Progenitor cell of endocrine pancreas (in vitro differentiated cells): ENCODE results near the gene RALGPS1. TPM values are rescaled to one million over a fixed set of nuclear protein-coding genes. Genes with fewer than 3 reads are reported as not detected.

ENCODE experiments used
- DNase-seq: peaks from one replicate; pipeline ENCODE4 v3.0.0; 2021; ENCODE audit warnings: low spot score; ENCODE audit not compliant: unreplicated experiment
- H3K27ac Mint-ChIP-seq: 2 replicates; pipeline ENCODE4 v1.8.0; 2021; ENCODE audit warnings: mild to moderate bottlenecking, moderate library complexity, mixed read lengths
- H3K27me3 Mint-ChIP-seq: 2 replicates; pipeline ENCODE4 v1.8.0; 2021; ENCODE audit warnings: mixed read lengths
- H3K36me3 Mint-ChIP-seq: 2 replicates; pipeline ENCODE4 v1.8.0; 2022; ENCODE audit warnings: mixed read lengths; ENCODE audit not compliant: insufficient read depth
- H3K4me1 Mint-ChIP-seq: 2 replicates; pipeline ENCODE4 v1.8.0; 2021; ENCODE audit warnings: low read depth, mixed read lengths
- H3K4me3 Mint-ChIP-seq: 2 replicates; pipeline ENCODE4 v1.8.0; 2021; ENCODE audit warnings: low read depth, mild to moderate bottlenecking, moderate library complexity, mixed read lengths
- H3K9me3 Mint-ChIP-seq: 2 replicates; pipeline ENCODE4 v1.8.0; 2021; ENCODE audit warnings: low read depth, mixed read lengths
- total RNA-seq: library from RNA; stranded (reverse); gene quantifications from 2 replicates; pipeline ENCODE4 v1.2.1, GENCODE V29; 2021
- TF ChIP-seq, protein P1 (sequence below): fragments of 200-600 bp; sonication (generic); IDR thresholded peaks from one replicate; pipeline ENCODE4 v1.5.0; 2021; ENCODE audit warnings: antibody characterized with exemption, mild to moderate bottlenecking; ENCODE audit not compliant: unreplicated experiment

Gene RALGPS1
- total RNA-seq, 1 donor from 2014 or later = 39.2 TPM

DNA sequence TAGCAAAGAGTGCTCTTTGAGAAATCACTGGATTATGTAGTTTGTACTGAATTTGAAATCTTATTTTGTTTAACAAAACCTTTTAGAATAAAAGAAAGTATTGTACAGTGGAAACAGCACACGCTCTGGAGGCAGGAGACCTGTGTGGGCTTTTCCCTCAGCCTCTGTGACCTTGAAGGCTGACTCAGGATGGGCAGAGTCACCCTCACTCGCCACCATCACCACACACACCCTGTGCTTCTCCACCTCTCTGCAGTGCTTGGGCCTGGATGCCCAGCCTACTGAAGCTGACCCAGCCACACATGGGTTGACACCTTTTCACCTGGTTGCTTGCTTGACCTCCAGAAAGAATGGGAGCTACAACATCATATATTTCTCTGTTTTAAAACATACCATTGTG is 188.2 kb downstream of the RALGPS1 start:
- Mint-ChIP-seq H3K4me1 (peaks cover 1% of the 10 kb centered on the region), H3K27ac (no peak overlapping the region), H3K9me3 (no peaks in the 10 kb centered on the region), H3K4me3 (no peak overlapping the region), H3K36me3 (no peaks in the 10 kb centered on the region), H3K27me3 (no peaks in the 10 kb centered on the region)
- TF ChIP-seq, protein P1, sequence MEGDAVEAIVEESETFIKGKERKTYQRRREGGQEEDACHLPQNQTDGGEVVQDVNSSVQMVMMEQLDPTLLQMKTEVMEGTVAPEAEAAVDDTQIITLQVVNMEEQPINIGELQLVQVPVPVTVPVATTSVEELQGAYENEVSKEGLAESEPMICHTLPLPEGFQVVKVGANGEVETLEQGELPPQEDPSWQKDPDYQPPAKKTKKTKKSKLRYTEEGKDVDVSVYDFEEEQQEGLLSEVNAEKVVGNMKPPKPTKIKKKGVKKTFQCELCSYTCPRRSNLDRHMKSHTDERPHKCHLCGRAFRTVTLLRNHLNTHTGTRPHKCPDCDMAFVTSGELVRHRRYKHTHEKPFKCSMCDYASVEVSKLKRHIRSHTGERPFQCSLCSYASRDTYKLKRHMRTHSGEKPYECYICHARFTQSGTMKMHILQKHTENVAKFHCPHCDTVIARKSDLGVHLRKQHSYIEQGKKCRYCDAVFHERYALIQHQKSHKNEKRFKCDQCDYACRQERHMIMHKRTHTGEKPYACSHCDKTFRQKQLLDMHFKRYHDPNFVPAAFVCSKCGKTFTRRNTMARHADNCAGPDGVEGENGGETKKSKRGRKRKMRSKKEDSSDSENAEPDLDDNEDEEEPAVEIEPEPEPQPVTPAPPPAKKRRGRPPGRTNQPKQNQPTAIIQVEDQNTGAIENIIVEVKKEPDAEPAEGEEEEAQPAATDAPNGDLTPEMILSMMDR = no peak
- DNase-seq = no peak

DNA sequence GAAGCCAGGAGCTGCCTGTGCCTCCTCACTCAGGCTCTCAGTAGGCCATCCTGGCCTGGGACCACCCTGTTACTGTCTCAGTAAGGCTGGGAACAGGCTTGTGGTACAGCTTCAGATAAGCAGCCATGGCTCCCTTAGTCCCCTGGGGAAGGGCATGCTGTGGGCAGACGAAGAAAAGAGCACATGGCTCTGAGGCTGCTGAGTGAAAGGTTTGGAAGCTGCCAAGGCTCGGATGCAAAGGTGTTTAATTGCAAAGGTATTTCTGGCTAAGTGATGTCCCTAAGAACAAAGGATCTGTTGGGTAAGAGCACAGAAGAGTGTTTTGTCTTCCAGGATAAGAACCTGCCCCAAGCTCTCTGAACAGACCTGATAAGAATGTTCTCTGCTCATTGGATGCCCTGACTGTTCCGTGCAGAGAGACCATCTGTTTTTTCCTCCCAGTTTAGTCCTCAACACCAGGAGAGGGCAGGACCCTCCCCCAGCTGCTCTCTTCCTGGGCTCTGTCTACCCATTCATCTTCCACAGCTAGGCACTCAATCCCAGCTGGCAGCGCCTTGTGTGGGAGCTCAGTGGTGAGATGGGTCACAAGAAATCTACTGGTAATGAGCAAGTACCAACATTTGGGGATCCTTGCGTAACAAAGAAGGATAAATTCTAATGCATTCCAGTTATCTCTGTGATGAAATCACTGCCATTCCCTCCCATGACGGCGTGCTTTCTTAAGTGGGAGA is 190.2 kb downstream of the RALGPS1 start:
- H3K36me3 Mint-ChIP-seq = peaks cover 1% of the 10 kb centered on the region
- no peaks in the 10 kb centered on the region for H3K27me3 Mint-ChIP-seq
- peaks cover 3% of the 10 kb centered on the region for H3K4me1 Mint-ChIP-seq
- TF ChIP-seq, protein P1 = no peak
- peak overlapping the region; percentile 25 for H3K27ac Mint-ChIP-seq
- no peak overlapping the region for H3K4me3 Mint-ChIP-seq
- DNase-seq = no peak
- H3K9me3 Mint-ChIP-seq = no peaks in the 10 kb centered on the region

DNA sequence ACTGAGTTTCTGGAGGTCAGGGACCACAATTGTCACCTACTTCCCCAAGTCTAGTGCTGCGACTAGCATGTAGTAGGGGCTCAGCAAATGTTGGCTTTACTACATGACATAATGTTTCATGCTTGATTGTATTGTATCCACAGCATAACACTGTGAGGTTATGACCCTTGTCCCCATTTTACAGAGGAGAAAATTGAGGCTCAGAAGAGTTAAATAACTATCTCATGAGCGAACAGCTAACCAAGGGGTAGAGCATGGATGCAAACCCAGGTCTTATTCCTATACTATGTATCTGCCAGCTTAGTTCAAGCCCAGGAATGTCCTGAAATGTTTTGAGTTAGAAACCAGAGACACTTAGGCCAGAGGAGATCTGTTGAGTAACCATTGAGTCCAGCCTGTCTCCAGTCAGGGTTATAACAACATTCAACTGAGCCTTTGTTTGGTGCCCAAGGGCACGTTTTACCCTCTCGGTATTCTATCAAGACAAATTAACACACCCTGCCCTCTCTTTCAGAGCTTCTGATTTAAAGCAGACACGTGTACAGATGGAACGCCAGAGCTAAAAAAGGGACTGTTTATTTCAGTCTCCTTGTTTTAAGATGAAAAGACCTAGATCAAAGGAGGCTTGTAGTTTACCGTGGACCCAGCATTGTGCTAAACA is 191.4 kb downstream of the RALGPS1 start:
- DNase-seq = no peak
- Mint-ChIP-seq H3K36me3 (peaks cover 4% of the 10 kb centered on the region), H3K27me3 (no peaks in the 10 kb centered on the region), H3K4me1 (peaks cover 3% of the 10 kb centered on the region), H3K9me3 (no peaks in the 10 kb centered on the region), H3K27ac (no peak overlapping the region), H3K4me3 (no peak overlapping the region)
- TF ChIP-seq, protein P1 = no peak

DNA sequence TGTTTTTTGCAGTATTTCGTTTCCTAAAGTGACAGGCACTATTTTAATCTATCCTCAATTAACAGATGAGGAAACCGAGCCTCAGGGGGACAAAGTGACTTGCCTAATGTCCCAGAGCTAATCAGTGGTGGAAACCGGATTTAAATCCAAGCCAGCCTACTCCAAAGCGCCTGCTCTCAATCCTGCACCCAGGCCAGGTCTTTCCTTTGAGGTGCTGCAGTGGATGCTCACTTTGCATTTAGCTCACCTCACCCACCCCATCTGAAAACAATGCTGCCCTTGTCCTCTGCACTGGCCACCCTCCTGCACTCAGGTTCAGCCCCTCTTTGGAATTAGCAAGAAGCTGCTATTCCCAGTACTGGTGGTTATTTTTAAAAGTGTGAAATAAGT is 191.9 kb downstream of the RALGPS1 start:
- TF ChIP-seq, protein P1 = no peak
- no peak overlapping the region for H3K4me3 Mint-ChIP-seq

DNA sequence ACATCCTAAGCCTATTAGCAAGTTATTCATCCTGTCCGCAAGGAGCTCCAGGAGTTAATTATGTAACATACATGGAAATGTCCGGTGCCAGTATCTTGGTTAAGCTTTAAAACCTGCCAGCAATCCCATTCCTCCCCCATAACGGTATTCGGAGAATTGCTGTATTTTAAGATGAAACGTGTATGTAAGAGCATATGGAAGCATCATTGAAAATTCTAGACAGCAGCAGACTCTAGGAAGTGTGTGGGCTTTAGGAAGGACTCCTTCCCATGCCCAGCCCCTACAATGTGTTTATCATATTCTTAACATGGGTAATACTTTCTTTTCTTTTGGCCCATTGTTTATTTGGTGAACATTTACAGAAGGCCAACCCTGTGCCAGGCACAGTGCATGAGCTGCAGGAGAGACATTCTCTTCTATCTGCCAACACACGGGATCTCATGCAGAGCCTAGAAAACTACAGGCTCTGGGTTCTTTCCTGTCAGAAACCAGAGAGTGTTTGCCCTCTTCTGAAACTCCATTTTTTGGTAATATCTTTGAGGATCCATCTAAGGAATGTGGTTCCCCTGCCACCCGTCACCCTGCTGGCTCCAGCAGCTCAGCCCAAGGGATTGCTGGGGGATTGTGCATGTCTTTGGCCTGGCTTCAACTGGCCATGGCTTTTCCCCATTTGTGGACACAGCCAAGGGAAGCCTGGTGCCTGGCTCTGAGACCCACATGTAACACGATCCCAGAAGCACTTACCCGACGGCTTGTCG is 192.8 kb downstream of the RALGPS1 start:
- no peaks in the 10 kb centered on the region for H3K9me3 Mint-ChIP-seq
- DNase-seq = no peak
- TF ChIP-seq, protein P1 = no peak
- H3K27me3 Mint-ChIP-seq = no peaks in the 10 kb centered on the region
- H3K4me1 Mint-ChIP-seq = peaks cover 6% of the 10 kb centered on the region
- no peak overlapping the region for H3K4me3 Mint-ChIP-seq
- H3K36me3 Mint-ChIP-seq = peaks cover 4% of the 10 kb centered on the region
- H3K27ac Mint-ChIP-seq = no peak overlapping the region

More for the DNA sequence above, 191.9 kb downstream of the RALGPS1 start:
- H3K27ac Mint-ChIP-seq = no peak overlapping the region
- H3K9me3 Mint-ChIP-seq = no peaks in the 10 kb centered on the region
- no peaks in the 10 kb centered on the region for H3K27me3 Mint-ChIP-seq
- peaks cover 4% of the 10 kb centered on the region for H3K36me3 Mint-ChIP-seq
- DNase-seq = no peak
- H3K4me1 Mint-ChIP-seq = peaks cover 6% of the 10 kb centered on the region
